C4-2B (cell line): ENCODE data around the gene CXorf65.

ENCODE experiments used
- ZFX ChIP-seq: fragments of 450-650 bp; IDR thresholded peaks from 2 replicates; pipeline ENCODE4 v1.6.1; 2017
- TF ChIP-seq, protein P1 (sequence below): fragments of 450-650 bp; conservative IDR thresholded peaks from 2 replicates; pipeline ENCODE4 v1.5.1; 2017; ENCODE audit warnings: mild to moderate bottlenecking

DNA sequence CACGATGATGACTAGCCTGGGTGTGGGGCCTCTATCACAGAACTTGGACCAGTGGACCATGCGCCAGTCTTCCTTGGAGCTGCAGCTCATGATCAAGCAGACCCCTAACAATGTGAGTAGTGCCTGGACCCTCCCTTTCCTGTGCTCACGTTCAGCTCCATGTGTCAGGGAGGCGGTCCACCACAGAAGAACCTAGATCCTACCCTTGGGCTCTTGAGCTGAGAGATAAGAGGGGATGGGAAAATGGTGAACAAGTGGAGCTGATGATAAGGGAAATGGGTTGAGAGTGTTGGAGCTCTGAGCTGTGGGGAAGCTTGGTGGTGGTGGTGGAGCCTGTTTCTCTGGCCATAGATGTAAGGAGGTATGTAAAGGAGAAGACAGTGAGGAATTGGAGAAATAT lies 25.0 kb upstream of the CXorf65 start:
- TF ChIP-seq, protein P1, sequence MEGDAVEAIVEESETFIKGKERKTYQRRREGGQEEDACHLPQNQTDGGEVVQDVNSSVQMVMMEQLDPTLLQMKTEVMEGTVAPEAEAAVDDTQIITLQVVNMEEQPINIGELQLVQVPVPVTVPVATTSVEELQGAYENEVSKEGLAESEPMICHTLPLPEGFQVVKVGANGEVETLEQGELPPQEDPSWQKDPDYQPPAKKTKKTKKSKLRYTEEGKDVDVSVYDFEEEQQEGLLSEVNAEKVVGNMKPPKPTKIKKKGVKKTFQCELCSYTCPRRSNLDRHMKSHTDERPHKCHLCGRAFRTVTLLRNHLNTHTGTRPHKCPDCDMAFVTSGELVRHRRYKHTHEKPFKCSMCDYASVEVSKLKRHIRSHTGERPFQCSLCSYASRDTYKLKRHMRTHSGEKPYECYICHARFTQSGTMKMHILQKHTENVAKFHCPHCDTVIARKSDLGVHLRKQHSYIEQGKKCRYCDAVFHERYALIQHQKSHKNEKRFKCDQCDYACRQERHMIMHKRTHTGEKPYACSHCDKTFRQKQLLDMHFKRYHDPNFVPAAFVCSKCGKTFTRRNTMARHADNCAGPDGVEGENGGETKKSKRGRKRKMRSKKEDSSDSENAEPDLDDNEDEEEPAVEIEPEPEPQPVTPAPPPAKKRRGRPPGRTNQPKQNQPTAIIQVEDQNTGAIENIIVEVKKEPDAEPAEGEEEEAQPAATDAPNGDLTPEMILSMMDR, result no peak
- no peak for TF ChIP-seq ZFX
